ENCODE measurements around the gene ABLIM2. TPM values are rescaled to one million over a fixed set of nuclear protein-coding genes. Genes with fewer than 3 reads are reported as not detected.

The ABLIM2 gene
- total RNA-seq, 1 experiment from 2014 or later = 1.0 TPM

DNA sequence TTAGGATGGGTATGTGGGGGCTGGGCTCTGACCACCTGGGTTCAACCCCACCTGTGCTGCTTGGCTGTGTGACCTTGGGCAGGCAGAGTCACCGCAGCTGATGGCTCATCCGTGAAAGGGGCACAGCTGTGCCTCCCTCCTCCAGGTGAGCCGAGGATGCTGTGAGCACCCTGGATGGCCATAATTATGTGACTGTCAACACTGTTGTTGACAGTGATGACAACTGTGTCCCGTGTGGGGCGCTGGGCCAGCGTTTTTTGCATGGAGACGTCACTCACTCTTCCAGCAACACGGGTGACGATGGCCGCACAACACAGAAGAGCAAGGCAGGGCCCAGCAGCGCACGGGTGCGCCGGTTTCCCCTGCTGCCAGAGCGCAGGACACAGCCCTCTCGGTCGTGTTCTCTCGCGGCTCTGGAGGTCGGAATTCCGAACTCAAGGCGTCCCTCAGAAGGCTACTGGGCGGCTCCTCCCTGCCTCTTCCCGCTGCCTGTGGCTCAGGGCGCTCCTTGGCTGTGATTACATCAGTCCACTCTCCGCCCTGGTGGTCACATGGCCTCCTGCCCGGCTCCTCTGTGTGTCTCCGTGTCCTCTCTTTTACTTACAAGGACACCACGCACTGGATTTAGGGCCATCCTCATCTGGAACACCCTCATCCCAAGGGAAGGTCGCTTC is 41.8 kb upstream of the ABLIM2 start:
- Histone ChIP-seq H2BK20ac (ENCODE audit: low read depth, low read length, poor library complexity, severe bottlenecking) (no peak overlapping the region), H3K23me2 (ENCODE audit: insufficient read length, low read depth, low read length, poor library complexity, severe bottlenecking) (no peaks in the 10 kb centered on the region), H3K23ac (ENCODE audit: insufficient read length, low read depth, low read length) (no peak overlapping the region), H3K18ac (ENCODE audit: insufficient read length, low read depth, low read length) (no peak overlapping the region), H3K56ac (ENCODE audit: insufficient read length, low read depth, low read length) (no peak overlapping the region), H2BK15ac (ENCODE audit: low read depth, low read length) (no peak overlapping the region), H4K5ac (ENCODE audit: insufficient read length, low read depth, low read length) (no peak overlapping the region), H3K27ac (ENCODE audit: insufficient read length, low read depth, low read length) (no peak overlapping the region), H3T11ph (ENCODE audit: low read length) (no peak overlapping the region), H3K79me1 (ENCODE audit: insufficient read depth, low read depth, low read length, poor library complexity, severe bottlenecking) (no peaks in the 10 kb centered on the region), H3K27me3 (ENCODE audit: insufficient read depth, low read length) (no peaks in the 10 kb centered on the region), H3K9ac (ENCODE audit: extremely low read depth, insufficient read length, low read length) (no peak overlapping the region), H3K4ac (ENCODE audit: low read depth, low read length) (no peak overlapping the region), H2BK120ac (ENCODE audit: low read depth, low read length, poor library complexity, severe bottlenecking) (no peak overlapping the region), H3K4me1 (ENCODE audit: insufficient read depth, low read length) (no peaks in the 10 kb centered on the region), H3K4me2 (ENCODE audit: insufficient read depth, insufficient read length, low read length) (no peak overlapping the region), H4K8ac (replicated peaks; ENCODE audit: insufficient read length, low read depth, low read length) (no peak overlapping the region), H3K9me3 (ENCODE audit: control insufficient read depth, low read depth, low read length) (no peaks in the 10 kb centered on the region), H3K14ac (ENCODE audit: insufficient read depth, low read length) (no peak overlapping the region), H3K79me2 (ENCODE audit: insufficient read depth, low read length) (no peaks in the 10 kb centered on the region), H4K20me1 (ENCODE audit: control insufficient read depth, insufficient read depth, insufficient read length) (no peaks in the 10 kb centered on the region), H2AFZ (ENCODE audit: low read length) (no peak overlapping the region), H4K91ac (ENCODE audit: insufficient read length, low read depth, low read length) (no peak overlapping the region), H2BK5ac (ENCODE audit: insufficient read length, low read length) (no peak overlapping the region), H2AK5ac (ENCODE audit: insufficient read length, low read length) (no peak overlapping the region), H2BK12ac (ENCODE audit: insufficient read length, low read depth, low read length) (no peak overlapping the region)
- Mint-ChIP-seq H3K27me3 (ENCODE audit: low read depth) (peaks cover 1% of the 10 kb centered on the region), H3K9me3 (no peaks in the 10 kb centered on the region), H3K4me3 (no peak overlapping the region), H3K36me3 (ENCODE audit: insufficient read depth in 1 of 3, low read depth in 3 of 3) (no peaks in the 10 kb centered on the region), H3K27ac (peak overlapping the region in 2 of 3 experiments; percentile 13 to 63; a peak in 1 of 7 replicates), H3K4me1 (0 out of 4 replicates have a peak, but pooled peaks cover 2% of the 10 kb centered on the region in 2 experiments)
- TF ChIP-seq, protein P1, sequence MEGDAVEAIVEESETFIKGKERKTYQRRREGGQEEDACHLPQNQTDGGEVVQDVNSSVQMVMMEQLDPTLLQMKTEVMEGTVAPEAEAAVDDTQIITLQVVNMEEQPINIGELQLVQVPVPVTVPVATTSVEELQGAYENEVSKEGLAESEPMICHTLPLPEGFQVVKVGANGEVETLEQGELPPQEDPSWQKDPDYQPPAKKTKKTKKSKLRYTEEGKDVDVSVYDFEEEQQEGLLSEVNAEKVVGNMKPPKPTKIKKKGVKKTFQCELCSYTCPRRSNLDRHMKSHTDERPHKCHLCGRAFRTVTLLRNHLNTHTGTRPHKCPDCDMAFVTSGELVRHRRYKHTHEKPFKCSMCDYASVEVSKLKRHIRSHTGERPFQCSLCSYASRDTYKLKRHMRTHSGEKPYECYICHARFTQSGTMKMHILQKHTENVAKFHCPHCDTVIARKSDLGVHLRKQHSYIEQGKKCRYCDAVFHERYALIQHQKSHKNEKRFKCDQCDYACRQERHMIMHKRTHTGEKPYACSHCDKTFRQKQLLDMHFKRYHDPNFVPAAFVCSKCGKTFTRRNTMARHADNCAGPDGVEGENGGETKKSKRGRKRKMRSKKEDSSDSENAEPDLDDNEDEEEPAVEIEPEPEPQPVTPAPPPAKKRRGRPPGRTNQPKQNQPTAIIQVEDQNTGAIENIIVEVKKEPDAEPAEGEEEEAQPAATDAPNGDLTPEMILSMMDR (conservative IDR thresholded peaks at IDR 0.05) = no peak
- no peak for DNase-seq
- WGBS (ENCODE audit: extremely low coverage, insufficient read length, low lambda C conversion rate) = no CpG with 5 or more reads among the region's 30 CpGs
